Astrocyte (in vitro differentiated cells and primary cell): ENCODE results near the gene RBM24.

Source experiments
- CTCF ChIP-seq: IDR thresholded peaks from 2 replicates; pipeline ENCODE4 v1.5.1; 2011; ENCODE audit warnings: low read depth, mild to moderate bottlenecking, inconsistent platforms, low read length, moderate library complexity; ENCODE audit not compliant: insufficient read depth
- EZH2 ChIP-seq: IDR thresholded peaks from 2 replicates; pipeline ENCODE4 v1.6.1; 2012; ENCODE audit warnings: mild to moderate bottlenecking, low read length, inconsistent platforms; ENCODE audit not compliant: insufficient read depth

- no peak for TF ChIP-seq CTCF
- no peak for TF ChIP-seq EZH2
Measured at GRCh38 chr6:17277256-17277655, 3.9 kb upstream of the RBM24 start.
